SK-N-SH treated with all-trans-retinoic acid at 6 μM for 48 hours (cell line): Measurements from ENCODE around the gene GMEB2.

Experiments used
- PATZ1 ChIP-seq: fragments of 250-450 bp; sonication (Bioruptor Pico); IDR thresholded peaks from 2 replicates; pipeline ENCODE4 v1.8.0; 2020; ENCODE audit warnings: mild to moderate bottlenecking, moderate library complexity, borderline replicate concordance
- PPARA ChIP-seq: fragments of 250-450 bp; sonication (Bioruptor Pico); IDR thresholded peaks from 2 replicates; pipeline ENCODE4 v1.5.0; 2020; ENCODE audit warnings: mild to moderate bottlenecking, borderline replicate concordance
- ZC3H10 ChIP-seq: fragments of 250-450 bp; sonication (Bioruptor Pico); IDR thresholded peaks from 2 replicates; pipeline ENCODE4 v1.5.1; 2021; ENCODE audit warnings: mild to moderate bottlenecking, moderate library complexity
- ZFP30 ChIP-seq: fragments of 450-650 bp; formaldehyde crosslinking; IDR thresholded peaks from 2 replicates; pipeline ENCODE4 v1.5.0; 2022; ENCODE audit warnings: mild to moderate bottlenecking, moderate library complexity
- ZNF565 ChIP-seq: fragments of 450-650 bp; formaldehyde crosslinking; conservative IDR thresholded peaks from 2 replicates; pipeline ENCODE4 v1.5.0; 2020; ENCODE audit warnings: low read depth, mild to moderate bottlenecking, moderate library complexity
- ZNF70 ChIP-seq: fragments of 450-650 bp; formaldehyde crosslinking; IDR thresholded peaks from 2 replicates; pipeline ENCODE4 v1.5.0; 2020; ENCODE audit warnings: mild to moderate bottlenecking, moderate library complexity

- TF ChIP-seq PATZ1 (CRISPR knock-in tag) (no peak), ZNF565 (no peak), ZC3H10 (no peak), PPARA (CRISPR knock-in tag) (no peak), ZNF70 (no peak), ZFP30 (CRISPR knock-in tag) (no peak)
These were observed 50.6 kb downstream of the GMEB2 start for GRCh38 chr20:63576311-63576710.
